HCT116 (cell line): ENCODE data around the gene SLC16A5. TPM values are rescaled to one million over a fixed set of nuclear protein-coding genes. Genes with fewer than 3 reads are reported as not detected.
"Not testable (repeated sequence)": the region's sequence is repeated elsewhere in the genome, so short reads cannot be mapped to it uniquely, and the experiment has no call there.

Source experiments
- ATAC-seq: fragments of 200-7000 bp; cut with Tn5 transposase; 2 replicates; pipeline ENCODE4 v1.9.1; 2020; ENCODE audit warnings: mild to moderate bottlenecking, moderate library complexity
- BruUV-seq: library from RNA; stranded (reverse); fragments of 400-500 nt; replicated peaks from 2 replicates; lab custom pipeline; 2021; lab: Mats Ljungman, UMichigan
- CTCF ChIA-PET: fragments of 300-600 bp; sonication (Branson Sonifier 250); formaldehyde crosslinking; loops from one replicate; lab custom pipeline; 2021; ENCODE audit warnings: antibody characterized with exemption; lab: Charles Lee
- POLR2A ChIA-PET: fragments of 300-600, 350-600 bp; sonication (Branson Sonifier 250); formaldehyde crosslinking; loops from one replicate; lab custom pipeline; 2021; ENCODE audit warnings: antibody characterized with exemption; lab: Charles Lee
- RAD21 ChIA-PET, 2 experiments: fragments of 300-600 bp; sonication (Branson Sonifier 250); formaldehyde crosslinking; loops; one replicate each; lab custom pipeline; 2023; ENCODE audit warnings: low total read pairs in 2 of 2; ENCODE audit not compliant: uncharacterized antibody in 2 of 2, unreplicated experiment in 2 of 2, low non-redundant PET in 1 of 2; lab: Charles Lee
- DNase-seq: peaks from one replicate; pipeline ENCODE4 v3.0.0-alpha.2; 2010; ENCODE audit warnings: low read depth, low spot score
- H2AFZ ChIP-seq: fragments of 200-600 bp; shearing (Covaris generic), sonication (generic); 2 replicates; pipeline ENCODE4 v1.6.1; 2017; ENCODE audit warnings: low read depth, mixed run types, mixed read lengths, antibody characterized with exemption, low read length; ENCODE audit not compliant: poor library complexity, severe bottlenecking
- H3K27ac ChIP-seq: 2 replicates; pipeline ENCODE4 v1.5.1; 2012; ENCODE audit warnings: low read depth, low read length
- H3K27me3 ChIP-seq: fragments of 200-600 bp; sonication (generic); 2 replicates; pipeline ENCODE4 v1.6.1; 2016; ENCODE audit warnings: mixed run types, low read length, mixed read lengths; ENCODE audit not compliant: insufficient read depth
- H3K36me3 ChIP-seq, 2 experiments: fragments of 200-500 bp in 1 of 2; fragments of 200-600 bp in 1 of 2; sonication (Bioruptor generic) in 1 of 2; sonication (generic) in 1 of 2; 2 replicates each; pipeline versions ENCODE4 v1.5.1 to v1.6.1; 2014 to 2016; ENCODE audit warnings: low read length in 2 of 2, inconsistent platforms in 1 of 2, mixed read lengths in 1 of 2, mixed run types in 1 of 2; ENCODE audit not compliant: insufficient read depth in 2 of 2, control insufficient read depth in 1 of 2
- H3K4me1 ChIP-seq, 2 experiments: fragments of 200-600 bp in 1 of 2; sonication (generic) in 1 of 2; 2 replicates each; pipeline versions ENCODE4 v1.5.1 to v1.6.1; 2012 to 2017; ENCODE audit warnings: low read length in 2 of 2, inconsistent platforms in 1 of 2, mild to moderate bottlenecking in 1 of 2, mixed read lengths in 1 of 2, mixed run types in 1 of 2, moderate library complexity in 1 of 2; ENCODE audit not compliant: insufficient read depth in 2 of 2, control insufficient read depth in 1 of 2
- H3K4me2 ChIP-seq: fragments of 200-600 bp; sonication (generic); 2 replicates; pipeline ENCODE4 v1.6.1; 2017; ENCODE audit warnings: mixed run types, low read length, mixed read lengths
- H3K4me3 ChIP-seq, 2 experiments: fragments of 200-600 bp in 1 of 2; sonication (generic) in 1 of 2; replicated peaks in 1 of 2; 2 replicates each; pipeline ENCODE4 v1.5.1; 2011 to 2016; ENCODE audit warnings: low read length in 2 of 2, control low read depth in 1 of 2, low read depth in 1 of 2, mild to moderate bottlenecking in 1 of 2, mixed read lengths in 1 of 2, mixed run types in 1 of 2
- H3K79me2 ChIP-seq: fragments of 200-600 bp; sonication (generic); 2 replicates; pipeline ENCODE4 v1.6.1; 2017; ENCODE audit warnings: mild to moderate bottlenecking, mixed run types, low read length, moderate library complexity, mixed read lengths; ENCODE audit not compliant: insufficient read depth
- H3K9ac ChIP-seq: fragments of 200-600 bp; sonication (generic); 2 replicates; pipeline ENCODE4 v1.6.1; 2016; ENCODE audit warnings: low read length, mixed read lengths
- H3K9me2 ChIP-seq: fragments of 200-600 bp; sonication (generic), shearing (Covaris generic); 2 replicates; pipeline ENCODE4 v1.6.1; 2017; ENCODE audit warnings: mixed run types, mild to moderate bottlenecking, moderate library complexity; ENCODE audit not compliant: insufficient read depth
- H3K9me3 ChIP-seq, 2 experiments: fragments of 200-500 bp in 1 of 2; fragments of 200-600 bp in 1 of 2; sonication (Bioruptor generic) in 1 of 2; sonication (generic) in 1 of 2; 2 replicates each; pipeline ENCODE4 v1.6.1; 2014 to 2017; ENCODE audit warnings: low read length in 2 of 2, mixed read lengths in 2 of 2, inconsistent platforms in 1 of 2, low read depth in 1 of 2, mild to moderate bottlenecking in 1 of 2, mixed run types in 1 of 2, moderate library complexity in 1 of 2; ENCODE audit not compliant: control insufficient read depth in 1 of 2, insufficient read depth in 1 of 2
- H4K20me1 ChIP-seq: fragments of 200-600 bp; sonication (generic), shearing (Covaris generic); 2 replicates; pipeline ENCODE4 v1.6.1; 2017; ENCODE audit warnings: mixed run types, mild to moderate bottlenecking, moderate library complexity; ENCODE audit not compliant: insufficient read depth
- FOSL1 ChIP-seq: IDR thresholded peaks from 2 replicates; pipeline ENCODE4 v1.6.1; 2012; ENCODE audit warnings: low read depth
- MAX ChIP-seq: IDR thresholded peaks from 2 replicates; pipeline ENCODE4 v1.6.1; 2012
- RAD21 ChIP-seq: IDR thresholded peaks from 2 replicates; pipeline ENCODE4 v1.6.1; 2012; ENCODE audit warnings: low read depth, mild to moderate bottlenecking
- REST ChIP-seq: IDR thresholded peaks from 2 replicates; pipeline ENCODE4 v1.6.1; 2012; ENCODE audit warnings: low read depth
- SIN3A ChIP-seq: IDR thresholded peaks from 2 replicates; pipeline ENCODE4 v1.6.1; 2012; ENCODE audit warnings: low read depth
- ZNF274 ChIP-seq: fragments of 200-500 bp; sonication (Bioruptor generic); IDR thresholded peaks from 2 replicates; pipeline ENCODE4 v1.6.1; 2014; ENCODE audit warnings: mild to moderate bottlenecking, low read depth, low read length, inconsistent platforms
- intact Hi-C: fragments of 100-400 bp; cut with micrococcal nuclease; formaldehyde crosslinking; loops from 2 replicates; pipeline ENCODE4 v1.10.0; 2022
- total RNA-seq: library from RNA; stranded (reverse); gene quantifications from one replicate; pipeline ENCODE4 v1.2.1, GENCODE V29; 2021; ENCODE audit not compliant: unreplicated experiment

SLC16A5 gene
- total RNA-seq, 1 experiment from 2014 or later = 79.3 TPM

GRCh38 chr17:75043789-75044188 is 44.0 kb upstream of the SLC16A5 start:
- ATAC-seq, DNase-seq, H3K9ac ChIP-seq, CTCF ChIA-PET, H3K4me2 ChIP-seq, H3K27ac ChIP-seq, H2AFZ ChIP-seq, H3K27me3 ChIP-seq, BruUV-seq, H3K4me3 ChIP-seq, H4K20me1 ChIP-seq, H3K9me2 ChIP-seq, intact Hi-C loops, POLR2A ChIA-PET, H3K9me3 ChIP-seq: not testable (repeated sequence)
- peaks cover 10 to 17% of the 10 kb centered on the region in 2 experiments; a peak in 3 of 4 replicates for H3K4me1 ChIP-seq
- H3K36me3 ChIP-seq = peaks cover 28 to 30% of the 10 kb centered on the region in 2 experiments
- RAD21 ChIA-PET = interaction anchor here in 1 of 2 experiments (0.7 kb wide), 1 partner anchor 165 kb away, joined by 4 read pairs; no protein-coding TSS in a partner anchor
- peaks cover 38% of the 10 kb centered on the region for H3K79me2 ChIP-seq

- ATAC-seq (no peak), DNase-seq (no peak)
- ChIA-PET CTCF (no interaction called here), POLR2A (no interaction called here), RAD21 (no interaction called here)
- Histone ChIP-seq H2AFZ (no peak overlapping the region), H3K9me2 (no peaks in the 10 kb centered on the region), H3K4me1 (peaks cover 10 to 17% of the 10 kb centered on the region in 2 experiments; a peak in 3 of 4 replicates), H3K4me3 (no peak overlapping the region), H4K20me1 (no peaks in the 10 kb centered on the region), H3K36me3 (peaks cover 21 to 26% of the 10 kb centered on the region in 2 experiments), H3K27me3 (no peaks in the 10 kb centered on the region), H3K9me3 (no peaks in the 10 kb centered on the region), H3K9ac (no peak overlapping the region), H3K79me2 (peaks cover 45% of the 10 kb centered on the region), H3K4me2 (no peak overlapping the region), H3K27ac (no peak overlapping the region)
- no TSS peak for BruUV-seq
- intact Hi-C loops = no loop called here
- no peak for TF ChIP-seq FOSL1
- no peak for TF ChIP-seq REST
- TF ChIP-seq RAD21 = no peak
- TF ChIP-seq MAX = no peak
- TF ChIP-seq SIN3A = no peak
- no peak for TF ChIP-seq ZNF274
Measured at GRCh38 chr17:75044716-75045115, 43.0 kb upstream of the SLC16A5 start.
